H4 (cell line): ENCODE results near the gene NEO1. TPM values are rescaled to one million over a fixed set of nuclear protein-coding genes. Genes with fewer than 3 reads are reported as not detected.
"Not testable (repeated sequence)": the region's sequence is repeated elsewhere in the genome, so short reads cannot be mapped to it uniquely, and the experiment has no call there.

ENCODE experiments used
- DNase-seq: peaks from one replicate; pipeline ENCODE4 v3.0.0-alpha.2; 2015; ENCODE audit warnings: low spot score
- total RNA-seq: library from RNA; depleted of rRNA; stranded (reverse); fragments of >200 nt; shearing (Covaris generic); gene quantifications from 2 replicates; pipeline ENCODE4 v1.2.3, GENCODE V29; 2014

The NEO1 gene
- total RNA-seq, 1 experiment from 2014 or later = 47.7 TPM

GRCh38 chr15:73196113-73196512, 143.8 kb downstream of the NEO1 start:
- no peak for DNase-seq

- no peak for DNase-seq
These were observed 148.1 kb downstream of the NEO1 start for GRCh38 chr15:73200339-73200738.

- no peak for DNase-seq
These were observed 158.4 kb downstream of the NEO1 start for GRCh38 chr15:73210630-73211029.

GRCh38 chr15:73212424-73212823, 160.2 kb downstream of the NEO1 start:
- DNase-seq = no peak

- not testable (repeated sequence) for DNase-seq
These were observed 169.2 kb downstream of the NEO1 start for GRCh38 chr15:73221450-73221849.

DNA sequence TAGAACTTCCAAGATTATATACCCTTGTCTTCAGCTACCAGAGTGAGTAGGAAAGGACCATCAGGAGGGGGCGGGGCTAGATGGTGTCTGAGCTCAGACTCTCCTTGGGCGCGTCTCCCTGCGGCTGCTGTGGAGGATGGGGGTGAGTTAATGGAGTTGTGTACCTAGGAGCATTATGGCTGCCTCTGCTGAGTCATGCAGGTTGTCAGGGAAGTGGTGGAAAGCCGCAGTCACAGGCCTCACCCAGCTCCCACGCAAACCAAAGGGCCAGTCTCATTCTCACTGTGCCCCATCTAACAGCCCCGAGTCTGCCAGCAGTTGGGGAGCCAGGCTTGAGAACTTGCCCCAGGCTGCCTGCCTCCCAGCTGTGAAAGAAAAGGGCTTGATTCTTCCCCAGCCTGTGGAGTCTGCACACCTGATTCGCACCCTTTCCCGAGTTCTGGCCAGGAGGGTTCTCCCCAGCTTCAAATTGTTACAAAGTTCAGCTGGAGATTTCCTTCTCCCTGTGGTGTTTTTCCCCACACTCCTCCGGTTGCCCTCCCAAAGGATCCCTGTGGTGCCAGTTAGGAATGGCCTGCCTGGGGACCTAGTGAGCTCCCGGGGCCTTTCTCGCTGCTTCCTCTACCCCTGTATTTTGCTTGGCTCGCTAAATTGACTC, 173.2 kb downstream of the NEO1 start:
- DNase-seq = peak; percentile 57

- DNase-seq = no peak
These were observed 174.0 kb downstream of the NEO1 start for GRCh38 chr15:73226093-73226814.

DNA sequence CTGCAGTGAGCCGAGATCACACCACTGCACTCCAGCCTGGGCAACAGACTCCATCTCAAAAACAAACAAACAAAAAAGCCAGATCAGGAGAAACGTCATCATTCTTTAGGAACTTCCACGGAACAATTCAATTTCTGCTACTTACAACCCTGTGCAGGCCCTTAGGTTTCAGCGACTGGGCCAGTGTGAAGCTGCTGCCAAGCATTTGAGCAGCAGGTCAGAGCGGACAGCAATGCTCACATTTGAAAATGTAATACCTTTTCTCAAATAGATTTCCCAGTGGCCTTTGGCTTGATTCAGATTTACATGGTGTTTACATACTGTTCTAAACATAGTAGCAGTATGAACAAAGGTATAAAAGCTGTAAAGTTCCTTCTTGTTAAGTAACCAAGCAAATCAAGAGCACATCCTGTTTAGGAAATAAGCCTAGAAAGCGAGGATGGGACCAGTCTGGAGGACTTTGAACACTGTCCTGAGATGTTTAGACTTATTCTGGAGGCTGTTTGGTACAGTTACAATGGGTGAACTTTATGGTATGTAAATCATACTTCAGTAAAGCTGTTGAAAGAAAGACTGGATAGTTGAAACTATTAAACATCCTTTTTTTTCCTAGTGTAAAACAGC, 175.3 kb downstream of the NEO1 start:
- peak; percentile 19 for DNase-seq

- DNase-seq = no peak
These were observed 175.9 kb downstream of the NEO1 start for GRCh38 chr15:73228128-73228646.

DNA sequence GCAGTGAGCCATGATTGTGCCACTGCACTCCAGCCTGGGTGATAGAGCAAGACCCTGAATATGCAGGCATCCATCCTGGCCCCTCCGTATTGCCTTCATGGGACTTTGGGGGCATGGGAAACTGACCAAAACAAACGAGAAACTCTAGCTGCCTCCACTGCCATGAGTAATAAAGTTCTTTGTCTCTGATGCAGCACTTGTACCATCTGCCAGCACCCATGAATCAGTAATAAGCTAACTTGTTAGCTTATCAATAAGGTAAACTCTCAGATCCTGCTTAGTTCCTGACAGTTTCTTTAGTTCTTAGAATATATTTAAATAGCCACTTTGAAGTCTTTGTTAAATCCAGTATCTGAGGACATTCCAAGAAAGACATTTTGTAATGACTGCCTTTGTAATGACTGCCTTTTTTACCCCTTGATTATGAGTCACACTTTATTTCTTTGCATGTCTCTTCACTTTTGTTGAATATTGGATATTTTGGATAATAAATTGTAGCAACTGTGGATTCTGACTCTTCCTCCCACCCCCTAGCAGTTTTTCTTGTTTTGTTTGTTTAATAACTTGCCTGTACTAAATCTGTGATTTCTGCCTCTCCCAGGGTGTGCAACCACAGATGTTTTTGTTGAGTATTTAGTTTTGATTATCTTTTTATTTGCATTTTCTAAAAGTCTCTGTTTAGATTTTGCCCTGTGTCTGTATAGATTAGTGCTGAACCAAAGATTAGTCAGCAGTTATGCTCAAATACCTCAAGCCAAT, 179.6 kb downstream of the NEO1 start:
- peak; percentile 42 for DNase-seq

- no peak for DNase-seq
These were observed 180.5 kb downstream of the NEO1 start for GRCh38 chr15:73232776-73233175.

DNA sequence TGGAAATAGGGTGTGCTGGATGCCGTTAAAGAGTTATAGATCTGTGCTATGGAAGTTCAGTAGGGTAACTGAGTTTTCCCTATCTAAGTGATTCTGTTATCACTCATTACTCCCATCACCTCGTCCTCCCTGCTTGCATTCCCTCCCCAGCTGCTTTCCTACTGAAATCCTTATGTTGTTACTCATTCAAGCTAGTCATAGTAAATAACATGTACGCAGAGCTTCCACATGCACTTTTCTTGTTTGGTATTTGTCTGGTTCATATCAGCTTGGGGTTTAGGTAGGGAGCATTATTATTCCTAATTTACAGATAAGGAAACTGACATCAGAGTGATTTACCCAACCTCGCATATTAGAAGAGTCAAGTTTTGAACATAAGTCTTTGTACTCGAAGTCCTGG, 181.4 kb downstream of the NEO1 start:
- DNase-seq = no peak

- DNase-seq = peak; percentile 44
These were observed 185.6 kb downstream of the NEO1 start for GRCh38 chr15:73237910-73238309.

- DNase-seq = peak; percentile 44
These were observed 187.4 kb downstream of the NEO1 start for GRCh38 chr15:73239564-73240215.

- peak; percentile 33 for DNase-seq
These were observed 188.7 kb downstream of the NEO1 start for GRCh38 chr15:73240866-73241499.

DNA sequence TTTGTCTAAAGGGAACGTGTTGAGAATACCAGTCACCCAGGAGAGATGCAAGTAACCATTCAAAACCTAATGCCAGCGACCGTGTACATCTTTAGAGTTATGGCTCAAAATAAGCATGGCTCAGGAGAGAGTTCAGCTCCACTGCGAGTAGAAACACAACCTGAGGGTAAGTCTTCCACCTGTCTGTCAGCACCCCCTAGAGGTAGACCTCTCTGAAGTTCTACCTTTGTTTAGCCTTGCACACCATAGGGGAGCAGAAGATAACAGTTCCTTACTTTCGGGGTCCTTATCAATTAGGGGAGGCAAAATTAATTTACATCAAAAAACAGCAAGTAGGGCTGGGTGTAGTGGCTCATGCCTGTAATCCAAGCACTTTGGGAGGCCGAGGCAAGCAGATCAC, 192.1 kb downstream of the NEO1 start:
- no peak for DNase-seq

DNA sequence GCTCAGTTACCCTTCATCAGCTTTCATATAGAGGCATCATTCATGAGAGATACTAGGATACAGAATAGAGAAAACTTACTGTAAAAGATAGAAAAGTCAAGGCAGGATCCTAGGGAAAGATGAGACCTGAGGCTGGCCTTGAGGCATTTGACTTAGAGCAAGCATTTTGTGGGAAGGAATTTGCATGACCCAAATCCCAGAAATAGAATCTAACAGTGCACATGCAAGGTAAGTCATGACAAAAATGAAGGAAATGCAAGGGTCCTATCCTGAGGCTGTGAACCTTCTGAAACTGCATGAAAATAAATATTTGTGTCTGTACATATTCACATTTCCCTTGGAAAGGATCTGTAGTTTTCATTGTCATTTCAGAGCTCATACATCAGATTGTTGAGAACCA, 194.2 kb downstream of the NEO1 start:
- no peak for DNase-seq

DNA sequence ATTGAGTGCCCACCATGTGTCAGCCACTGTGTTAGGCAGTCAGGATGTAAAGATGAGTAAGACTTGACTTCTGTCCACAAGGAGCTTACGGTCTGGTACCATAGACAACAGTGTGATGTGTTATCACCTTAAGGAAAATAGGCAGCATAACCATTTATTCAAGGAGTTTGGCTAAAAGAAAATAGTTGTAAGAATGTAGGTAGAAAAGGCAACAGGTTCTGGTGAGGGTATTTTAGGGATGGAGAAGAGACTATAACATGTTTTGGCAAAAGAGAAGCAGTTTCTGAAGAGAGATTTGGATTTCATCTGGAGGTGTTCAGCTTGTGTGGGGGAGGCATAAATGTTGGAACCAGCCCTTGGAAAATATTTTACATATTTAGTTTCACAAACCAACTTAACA, 194.6 kb downstream of the NEO1 start:
- DNase-seq = no peak

DNA sequence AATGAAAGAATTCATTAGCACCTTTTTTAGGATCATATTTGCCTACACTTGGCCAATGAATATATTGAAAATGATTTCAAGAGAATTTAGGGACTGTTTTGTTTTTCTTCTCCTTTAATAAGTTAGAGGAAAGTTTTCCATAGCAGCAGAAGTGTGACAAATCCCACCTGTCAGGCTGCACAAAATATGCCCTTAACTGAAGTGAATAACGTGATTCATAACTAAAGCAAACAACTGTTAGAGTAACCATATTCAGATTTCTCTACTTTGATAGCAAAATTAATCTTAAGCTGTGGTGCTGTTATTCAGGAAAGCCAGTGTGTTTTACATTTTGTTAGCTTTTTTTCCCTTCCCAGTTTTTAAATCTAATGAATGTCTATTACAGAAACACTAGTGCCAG, 195.1 kb downstream of the NEO1 start:
- DNase-seq = no peak

DNA sequence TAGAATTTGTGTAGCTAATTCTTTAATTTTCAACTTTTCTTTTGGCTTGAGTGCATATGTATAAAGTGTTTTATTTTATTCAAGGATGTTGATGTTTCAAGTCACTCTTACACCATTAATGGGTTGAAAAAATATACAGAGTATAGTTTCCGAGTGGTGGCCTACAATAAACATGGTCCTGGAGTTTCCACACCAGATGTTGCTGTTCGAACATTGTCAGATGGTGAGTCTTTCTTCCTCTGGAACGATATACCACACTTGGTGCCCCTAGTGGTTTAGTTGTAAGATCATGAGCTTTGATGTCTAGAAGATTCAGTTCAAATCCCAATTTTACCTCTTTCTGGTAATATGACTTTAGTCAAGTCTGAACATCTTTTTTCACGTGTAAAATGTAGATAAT, 197.2 kb downstream of the NEO1 start:
- DNase-seq = no peak

- DNase-seq = no peak
These were observed 202.3 kb downstream of the NEO1 start for GRCh38 chr15:73254598-73254997.
